Activated T-cell treated with anti-CD3 and anti-CD28 coated beads for 4 hours (primary cell): ENCODE measurements around the gene DHRS13.
"Not testable (repeated sequence)": the region's sequence is repeated elsewhere in the genome, so short reads cannot be mapped to it uniquely, and the experiment has no call there.

Experiments used
- DNase-seq: peaks from one replicate; pipeline ENCODE4 v3.0.0-alpha.2; 2020

Gene DHRS13

DNA sequence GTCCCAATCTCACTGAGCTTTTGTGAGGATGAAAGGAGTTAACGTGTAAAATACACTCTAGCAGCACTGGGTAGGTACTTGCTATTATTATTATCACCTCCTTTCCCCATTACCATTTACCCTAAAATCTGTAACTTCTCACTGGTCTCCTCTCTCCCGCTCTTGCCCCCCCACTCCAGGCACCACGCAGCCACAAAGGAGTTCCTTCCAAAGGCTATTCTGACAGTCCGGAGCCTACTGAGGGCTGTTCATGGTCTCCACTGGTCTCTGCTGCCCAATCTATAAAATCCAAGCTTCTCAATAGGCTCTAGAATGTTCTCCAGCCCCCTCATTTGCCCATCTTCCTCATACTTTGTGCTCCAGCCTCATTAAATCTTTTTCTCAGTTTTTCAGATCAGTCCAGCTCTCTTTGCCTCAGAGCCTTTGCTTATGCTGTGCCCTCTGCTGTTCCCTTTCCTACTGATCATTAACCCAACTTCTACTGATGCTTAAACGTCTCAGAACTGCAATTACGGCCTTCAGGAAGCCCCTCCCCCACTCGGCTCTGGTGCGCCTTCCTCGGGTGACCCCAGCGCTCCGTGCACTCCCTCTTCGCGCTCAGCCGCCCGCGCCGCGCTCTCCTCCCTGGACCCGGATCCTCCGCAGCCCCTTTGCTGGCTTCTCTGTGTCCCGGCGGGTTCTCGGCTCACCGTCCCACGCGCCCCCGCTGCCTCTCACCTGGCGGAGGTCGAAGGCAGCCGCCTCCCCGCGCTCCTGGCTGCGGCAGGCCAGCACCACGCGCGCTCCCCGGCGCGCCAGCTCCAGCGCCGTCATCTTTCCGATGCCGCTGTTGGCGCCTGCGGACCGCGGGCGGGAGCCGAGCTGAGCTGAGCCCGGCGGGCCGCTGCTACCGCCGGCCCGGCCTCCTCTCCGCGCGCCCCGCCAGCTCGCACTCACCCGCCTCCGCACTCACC is 737 bp downstream of the DHRS13 start:
- DNase-seq: peak; percentile 31

DNA sequence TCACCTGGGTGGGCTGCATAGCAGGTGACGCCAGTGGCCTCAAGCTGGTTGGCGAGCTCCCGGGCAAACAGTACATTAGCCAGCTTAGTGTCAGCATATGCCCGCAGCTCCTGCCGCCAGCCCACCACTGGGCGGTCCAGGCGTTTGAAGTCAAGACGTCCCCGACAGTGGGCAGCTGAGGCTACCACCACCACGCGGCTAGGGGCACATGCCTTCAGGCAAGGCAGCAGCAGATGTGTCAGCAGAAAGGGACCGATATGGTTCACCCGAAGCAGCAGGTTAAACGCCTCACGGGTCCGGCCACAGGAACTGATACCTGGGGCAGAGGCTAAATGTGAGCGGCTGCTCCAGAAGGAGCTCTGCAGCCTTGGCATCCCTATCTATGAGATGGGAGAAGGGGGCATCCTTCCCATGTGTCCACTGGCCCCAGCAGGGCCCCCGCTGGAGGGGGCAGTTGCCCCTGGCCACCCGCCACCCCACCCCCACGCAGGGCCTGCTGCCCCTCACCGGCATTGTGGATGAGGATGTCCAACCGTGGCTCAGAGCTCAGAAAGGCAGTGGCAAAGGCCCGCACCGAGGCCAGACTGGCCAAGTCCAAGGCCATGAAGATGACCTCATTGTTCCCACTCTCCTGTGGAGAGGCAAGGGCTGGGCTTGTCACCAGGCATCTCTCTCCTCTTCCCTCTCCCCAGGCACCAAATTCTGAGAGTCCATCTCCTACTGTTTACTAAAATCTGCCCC is 1.7 kb downstream of the DHRS13 start:
- DNase-seq: no peak

DNA sequence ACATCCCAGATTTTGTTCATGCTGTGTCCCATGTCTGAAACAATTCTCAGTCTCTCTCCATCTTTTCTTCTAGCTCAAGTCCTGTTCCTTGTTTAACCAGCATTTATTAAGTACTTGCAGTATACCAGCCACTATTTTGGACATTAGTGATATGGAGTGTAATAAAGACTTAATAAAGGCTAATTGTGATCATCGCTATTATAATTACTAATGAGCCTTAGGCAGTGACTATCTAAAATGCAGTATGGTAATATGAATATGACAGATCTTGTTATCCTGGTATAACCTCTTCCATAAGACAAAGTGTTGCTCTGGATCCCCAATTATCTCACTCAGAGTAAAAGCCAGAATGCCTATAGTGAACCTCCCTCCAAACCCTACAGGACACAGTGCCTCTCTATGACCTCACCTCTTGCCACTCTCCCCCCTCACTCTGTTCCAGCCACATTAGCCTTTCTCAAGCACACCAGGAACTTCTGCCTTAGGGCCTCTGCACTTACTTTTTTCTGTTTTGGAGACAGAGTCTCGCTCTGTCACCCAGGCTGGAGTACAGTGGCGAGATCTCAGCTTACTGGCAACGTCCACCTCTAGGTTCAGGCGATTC is 3.6 kb downstream of the DHRS13 start:
- no peak for DNase-seq

DNA sequence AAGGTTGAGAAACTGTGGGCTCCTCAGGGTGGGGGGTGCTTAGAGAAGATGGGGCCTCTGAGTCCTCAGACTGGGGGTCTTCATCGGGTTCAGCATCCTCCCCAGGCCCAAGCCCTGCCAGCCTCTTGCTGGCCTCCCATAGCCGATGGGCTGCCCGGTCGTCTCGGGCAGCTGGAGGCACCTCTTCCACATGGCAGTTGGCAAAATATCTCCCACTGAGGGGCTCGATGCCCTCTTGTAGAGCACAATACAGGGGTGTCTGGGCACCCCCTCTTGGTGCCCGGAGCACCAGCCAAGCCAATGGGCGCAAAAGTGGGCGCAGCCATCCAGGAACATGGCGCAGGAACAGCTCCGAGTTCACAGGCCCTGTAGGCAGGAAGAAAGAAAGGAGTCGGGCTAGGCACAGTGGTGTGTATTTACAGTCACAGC is 4.3 kb downstream of the DHRS13 start:
- no peak for DNase-seq

DNA sequence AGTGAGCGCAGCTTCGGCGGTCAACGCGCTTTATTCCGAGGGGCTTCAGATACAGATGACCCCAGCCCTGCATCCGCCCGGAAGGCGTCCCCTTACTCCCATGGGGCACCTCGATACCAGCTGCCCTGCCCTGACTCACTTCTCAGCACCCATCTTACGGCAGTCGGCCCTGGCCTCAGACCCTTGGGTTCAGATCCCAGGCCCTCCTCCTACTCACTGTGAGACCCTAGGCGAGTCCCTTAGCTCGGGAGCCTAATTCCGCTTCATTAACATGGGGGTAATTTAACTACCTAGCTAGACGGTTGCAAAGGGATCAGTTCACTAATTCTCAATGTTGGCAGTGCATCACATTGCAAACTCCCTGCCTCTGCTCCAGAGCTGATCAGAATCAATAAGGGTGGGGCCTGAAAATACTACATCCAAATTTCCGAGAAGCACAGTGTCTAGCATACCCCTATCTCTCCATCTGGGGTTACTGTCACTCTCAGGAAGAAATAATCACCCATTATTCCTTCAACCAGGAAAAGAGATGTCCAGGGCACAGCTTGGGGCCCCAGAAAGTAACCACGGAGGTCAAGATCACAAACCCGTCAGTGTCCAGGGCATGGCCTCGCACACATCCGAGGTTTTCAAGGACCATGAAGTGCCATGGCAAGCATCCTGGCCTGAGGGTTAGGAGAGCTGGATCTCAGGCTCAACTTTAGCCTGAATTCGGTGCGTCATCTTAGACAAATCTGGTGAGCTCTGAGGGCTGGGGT is 4.9 kb downstream of the DHRS13 start:
- no peak for DNase-seq

DNA sequence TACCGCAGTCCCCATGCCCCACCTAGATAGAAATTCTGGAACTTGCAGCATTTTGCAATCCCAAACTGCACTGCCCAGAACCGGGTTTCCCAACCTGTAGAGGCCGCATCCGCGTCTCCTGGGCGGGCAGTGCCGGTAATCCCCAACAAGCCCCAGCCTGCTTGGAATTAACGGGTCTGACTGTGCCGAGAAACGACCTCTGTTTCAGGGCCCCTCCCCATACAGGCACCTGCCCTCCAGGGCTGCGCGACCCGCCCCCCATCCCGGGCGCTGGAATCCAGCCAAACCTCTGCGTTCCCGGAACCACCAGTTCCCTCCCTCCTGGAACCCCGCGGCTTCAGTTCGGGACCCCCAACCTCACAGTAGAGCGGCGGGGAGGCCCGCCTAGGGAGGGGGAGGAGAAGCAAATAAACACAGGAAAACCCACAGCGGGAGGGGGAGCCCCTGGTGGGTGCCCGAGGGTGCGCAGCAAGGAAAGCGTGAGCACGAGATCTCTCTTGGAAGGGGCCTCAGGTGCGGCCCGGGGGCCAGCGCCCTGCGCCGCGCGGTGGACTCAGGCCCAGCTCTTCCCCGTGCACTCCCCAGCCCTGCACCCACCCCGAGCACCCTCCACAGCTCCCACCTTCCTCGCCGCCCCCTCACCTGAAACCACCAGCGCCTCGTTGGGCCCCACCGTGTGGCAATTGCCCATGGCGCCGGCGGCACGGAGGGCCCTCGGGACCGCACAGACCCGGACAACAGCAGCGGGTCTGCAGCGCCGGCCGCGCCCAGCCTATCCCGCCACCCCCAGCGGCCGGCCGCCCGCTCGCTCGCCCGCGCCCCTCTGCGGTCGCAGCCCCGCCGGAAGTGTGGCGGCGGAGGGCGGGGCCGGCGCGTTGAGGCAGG is 5.8 kb downstream of the DHRS13 start, which contains the start of gene FLOT2:
TSS of gene FLOT2 (minus strand) at position 850 of the 885 bp plus-strand sequence. CDS start at position 691, 159 bp downstream.
- peak; percentile 49 for DNase-seq

DNA sequence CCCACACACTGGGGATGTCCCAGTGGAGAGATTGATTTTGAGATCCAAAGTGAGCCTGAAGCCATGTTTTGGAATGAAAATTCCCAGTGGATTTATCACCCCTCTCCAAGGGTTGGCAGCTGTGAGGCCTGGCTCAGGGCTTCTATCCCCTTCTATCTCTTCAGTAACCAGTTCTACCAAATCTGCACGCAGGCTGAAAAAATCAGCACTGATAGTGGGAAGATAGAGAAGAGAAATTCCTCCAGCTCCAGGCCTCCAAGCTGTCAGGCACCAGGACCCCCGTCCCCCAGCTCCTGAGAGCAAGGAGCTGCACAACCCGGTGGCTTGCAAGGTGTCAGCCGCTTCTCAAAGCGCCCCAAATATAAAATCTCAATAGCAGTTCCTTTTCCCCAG is 6.4 kb downstream of the DHRS13 start:
- no peak for DNase-seq

DNA sequence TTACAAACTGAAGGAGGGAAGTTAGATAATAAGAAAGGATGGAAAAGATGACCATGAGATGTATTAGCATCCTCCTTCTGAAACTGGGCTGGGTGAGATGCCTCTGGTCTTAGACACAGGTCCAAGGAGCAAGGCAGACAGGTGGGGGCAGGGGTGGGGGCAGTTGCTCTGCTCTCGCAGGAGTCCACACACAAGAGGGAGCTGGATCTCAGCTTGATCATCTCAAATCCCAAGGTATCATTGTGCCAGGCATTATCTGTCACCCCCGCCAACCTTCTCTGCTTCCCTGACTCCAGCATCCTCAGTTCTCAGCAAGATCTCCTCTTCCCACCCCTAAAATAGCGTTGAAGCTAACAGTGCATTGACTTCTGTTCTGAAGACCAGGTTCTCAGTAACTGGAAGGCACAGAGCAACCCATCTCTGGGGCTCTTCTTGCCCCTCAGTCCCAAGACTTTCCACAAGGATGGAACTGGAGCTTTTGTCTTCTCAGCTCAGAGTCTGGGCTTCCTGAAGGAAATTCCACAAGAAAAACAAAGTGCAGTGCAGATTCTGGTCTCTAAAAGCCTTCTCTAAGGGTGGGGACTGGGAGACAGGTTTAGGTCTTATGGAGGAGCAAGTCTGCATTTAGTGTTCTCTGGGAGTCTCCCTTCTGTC is 7.0 kb downstream of the DHRS13 start:
- DNase-seq: no peak

DNA sequence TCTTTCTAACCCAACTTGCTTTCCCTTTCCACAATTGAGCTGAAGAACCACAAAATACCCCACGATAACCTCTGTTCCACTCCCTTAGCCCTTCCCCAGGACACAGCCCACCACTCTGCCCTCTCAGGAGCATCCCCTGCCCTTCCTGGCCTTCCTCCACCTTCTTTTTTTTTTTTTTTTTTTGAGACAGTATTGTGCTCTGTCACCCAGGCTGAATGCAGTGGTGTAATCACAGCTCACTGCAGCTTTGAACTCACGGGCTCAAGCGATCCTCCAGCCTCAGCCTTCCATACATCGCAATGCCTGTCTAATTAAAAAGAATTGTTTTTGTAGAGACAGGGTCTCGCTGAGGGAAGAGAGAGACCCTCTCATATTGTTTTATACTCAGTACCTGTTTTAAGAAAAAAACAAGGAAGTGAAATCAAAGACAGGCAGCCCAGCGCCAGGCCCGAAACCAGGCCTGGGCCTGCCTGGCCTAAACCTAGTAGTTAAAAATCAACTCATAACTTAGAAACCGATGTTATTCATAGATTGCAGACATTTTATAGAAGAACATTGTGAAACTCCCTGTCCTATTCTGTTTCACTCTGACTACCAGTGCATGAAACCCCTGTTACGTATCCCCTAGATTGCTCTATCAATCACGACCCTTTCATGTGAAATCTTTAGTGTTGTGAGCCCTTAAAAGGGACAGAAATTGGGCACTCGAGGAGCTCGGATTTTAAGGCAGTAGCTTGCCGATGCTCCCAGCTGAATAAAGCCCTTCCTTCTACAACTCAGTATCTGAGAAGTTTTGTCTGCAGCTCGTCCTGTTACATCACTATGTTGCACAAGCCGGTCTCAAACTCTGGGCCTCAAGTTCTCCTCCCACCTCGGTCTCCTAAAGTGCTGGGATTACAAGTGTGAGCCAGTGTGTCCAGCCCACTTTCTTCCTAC is 9.4 kb downstream of the DHRS13 start:
- not testable (repeated sequence) for DNase-seq

DNA sequence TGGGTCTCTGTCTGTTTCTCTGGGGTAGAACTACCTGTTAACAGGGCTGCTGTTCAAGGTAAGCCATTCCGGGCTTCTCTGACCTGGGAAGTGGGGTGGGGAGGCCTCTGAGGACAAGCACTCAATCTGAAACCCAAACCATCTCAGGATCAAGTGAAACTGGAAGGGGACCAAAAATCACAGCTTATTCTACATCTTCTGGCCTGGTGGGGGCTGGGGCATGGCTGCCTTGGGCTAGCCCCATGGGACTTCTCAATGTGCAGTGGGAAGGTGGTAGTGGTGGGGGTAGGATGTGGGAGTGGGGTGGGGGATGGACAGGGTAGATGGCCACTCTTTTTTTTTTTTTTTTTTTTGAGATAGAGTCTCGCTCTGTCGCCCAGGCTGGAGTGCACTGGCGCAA is 10.9 kb downstream of the DHRS13 start:
- no peak for DNase-seq

DNA sequence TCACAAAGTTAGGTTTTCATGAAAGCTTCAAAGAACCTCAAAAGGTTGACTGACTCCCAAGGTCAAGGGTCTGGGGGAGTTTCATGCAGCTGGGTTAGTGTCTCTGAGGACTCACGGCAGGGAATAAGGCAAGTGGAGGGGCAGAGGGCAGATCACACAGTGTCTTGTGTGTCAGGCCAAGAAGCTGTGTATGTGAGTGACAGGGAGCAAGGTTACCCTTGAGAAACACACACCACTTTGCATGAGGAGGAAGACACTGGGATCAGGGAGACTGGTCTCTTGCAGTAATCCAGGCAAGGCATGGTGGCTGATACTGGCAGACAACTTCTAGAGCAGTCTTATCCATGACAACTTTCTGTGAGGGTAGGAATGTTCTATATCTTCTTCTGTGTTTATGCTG is 11.7 kb downstream of the DHRS13 start:
- no peak for DNase-seq

DNA sequence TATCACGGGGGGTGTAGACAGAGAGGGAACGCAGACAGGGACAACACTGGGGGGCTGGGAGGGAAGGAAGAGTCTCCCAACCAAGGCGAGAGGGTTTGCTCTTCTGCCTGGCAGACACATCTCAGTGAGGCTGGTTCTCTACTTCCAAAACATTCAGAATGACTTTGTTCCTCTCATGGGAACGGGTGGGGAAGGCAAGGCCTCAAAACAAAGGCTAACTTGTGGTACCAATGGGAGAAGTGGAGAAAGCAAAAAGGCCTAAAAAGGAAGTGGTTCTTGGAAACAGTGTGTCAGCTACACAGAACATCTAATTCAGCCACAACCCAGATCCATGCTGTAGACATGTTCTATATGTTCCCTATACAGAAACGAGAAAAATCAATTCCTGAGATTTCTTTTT is 12.9 kb downstream of the DHRS13 start:
- DNase-seq: no peak

DNA sequence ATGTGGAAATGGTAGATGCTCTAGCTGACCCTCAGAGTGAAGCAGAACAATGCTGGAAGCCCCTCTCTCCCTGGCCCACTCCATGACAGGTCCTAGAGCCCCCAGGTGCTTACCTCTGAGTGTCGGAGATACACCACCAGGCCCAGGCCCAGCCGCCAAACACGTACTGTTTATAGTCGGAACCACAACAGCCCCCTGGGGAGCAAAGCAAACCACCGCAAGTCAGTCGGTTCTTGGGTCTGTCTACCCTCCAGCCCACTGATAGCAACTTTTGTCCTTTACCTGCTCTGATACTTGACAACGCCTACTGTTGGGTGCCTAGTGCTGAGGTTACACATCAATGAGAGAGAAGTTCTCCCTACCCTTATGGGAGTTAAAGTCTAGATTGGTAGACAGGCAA is 14.0 kb downstream of the DHRS13 start:
- DNase-seq: no peak

DNA sequence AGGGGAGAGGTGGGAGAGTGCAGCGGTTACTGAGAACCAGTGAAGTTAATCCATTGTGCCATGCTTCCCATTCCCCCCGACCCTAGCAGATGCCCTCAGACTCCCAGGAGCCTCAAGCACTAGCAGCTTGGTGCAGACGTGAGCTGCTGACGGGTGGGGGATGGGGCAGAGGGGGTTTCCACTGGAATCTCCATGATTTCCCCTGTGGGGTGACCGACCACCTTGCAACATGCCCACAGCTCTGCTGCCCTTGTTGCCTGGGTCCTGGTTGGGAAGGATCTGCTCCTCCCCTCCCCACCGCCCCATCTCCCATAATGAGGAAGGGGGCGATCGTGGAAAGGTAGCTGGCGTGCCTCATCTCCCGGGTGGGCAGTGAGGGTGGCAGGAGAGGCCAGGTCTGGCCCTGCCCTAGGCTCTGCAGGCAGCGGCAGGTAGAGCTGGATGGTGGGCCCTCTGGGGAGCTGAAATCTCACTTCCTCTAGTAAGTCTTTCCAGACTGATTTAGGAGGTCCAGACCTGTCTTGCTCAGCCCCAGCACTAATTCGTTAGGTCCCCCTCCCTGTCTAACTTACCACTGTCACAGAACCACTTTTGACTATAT is 14.9 kb downstream of the DHRS13 start:
- DNase-seq: no peak

DNA sequence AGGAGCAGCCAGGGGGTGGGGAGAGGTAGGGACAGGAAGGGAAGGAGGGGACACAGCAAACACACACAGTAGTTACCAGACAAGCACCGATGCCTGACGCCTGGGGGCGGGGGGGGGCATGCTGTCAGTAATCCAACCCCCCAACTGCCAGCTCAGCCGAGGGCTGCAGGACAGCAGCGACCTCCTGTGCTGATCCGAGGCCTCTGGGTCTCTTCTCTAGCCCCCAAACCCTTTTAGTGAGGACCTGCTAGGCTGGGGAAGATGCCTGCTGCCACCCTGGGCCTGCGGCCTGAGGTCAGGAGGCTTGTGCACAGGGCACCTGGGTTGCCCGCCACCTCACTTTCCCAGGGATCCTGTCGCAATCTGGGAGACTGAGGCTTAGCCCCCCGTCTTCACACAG is 16.9 kb downstream of the DHRS13 start:
- DNase-seq: no peak

DNA sequence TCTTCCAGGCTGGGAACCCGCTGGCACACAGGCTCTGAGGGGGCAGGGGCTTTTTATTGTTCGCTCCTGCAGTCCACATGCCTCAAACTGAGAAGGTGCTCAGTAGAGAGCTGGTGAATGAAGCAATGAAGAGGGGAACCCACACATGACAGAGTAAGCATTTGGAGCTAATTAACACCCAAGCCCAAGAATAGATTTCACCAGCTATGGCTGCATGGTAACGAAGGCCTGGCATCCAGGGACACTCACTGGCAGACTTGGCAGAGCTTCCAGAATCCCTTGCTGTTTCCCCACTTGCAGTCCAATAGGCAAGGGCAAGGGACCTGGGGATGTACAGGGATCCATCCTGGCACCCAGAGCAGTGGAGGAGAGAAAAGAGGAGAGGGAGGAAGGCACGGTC is 17.5 kb downstream of the DHRS13 start:
- DNase-seq: no peak

DNA sequence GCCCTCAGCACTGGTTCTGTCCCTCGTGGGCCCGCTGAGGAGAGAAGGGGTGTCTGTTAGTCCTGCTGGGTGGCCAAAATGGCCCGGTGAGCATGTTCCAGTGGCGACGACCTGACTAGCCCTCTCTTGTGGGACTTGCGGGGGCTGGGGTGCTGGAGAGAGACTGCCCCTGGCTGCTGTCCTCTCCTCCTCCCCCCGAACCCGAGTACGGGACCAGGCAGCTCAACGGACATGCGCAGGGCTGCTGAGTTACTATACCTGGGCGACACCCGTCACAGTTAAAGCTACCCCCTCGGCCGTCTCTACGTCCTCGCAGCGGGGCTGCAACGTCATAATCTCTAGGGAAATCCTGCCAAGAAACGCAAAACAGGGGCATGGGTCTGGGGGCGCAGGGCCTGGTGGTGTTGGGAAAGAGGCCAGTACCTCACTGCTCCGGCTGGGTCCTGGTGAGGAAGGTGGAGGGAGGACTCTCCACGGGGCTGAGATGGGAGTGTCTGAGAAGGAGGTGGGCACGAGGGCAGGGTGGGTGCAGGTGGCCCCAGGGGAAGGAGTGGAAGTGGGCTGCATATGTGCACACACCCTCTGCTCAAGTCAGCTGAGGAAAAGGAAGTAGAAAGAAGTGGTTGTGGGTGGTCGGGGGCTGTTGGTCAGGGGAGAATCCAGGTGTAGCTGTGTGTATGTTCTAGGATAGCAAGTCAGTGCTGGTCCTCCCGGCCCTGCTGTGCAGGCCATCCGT is 18.7 kb downstream of the DHRS13 start:
- no peak for DNase-seq

DNA sequence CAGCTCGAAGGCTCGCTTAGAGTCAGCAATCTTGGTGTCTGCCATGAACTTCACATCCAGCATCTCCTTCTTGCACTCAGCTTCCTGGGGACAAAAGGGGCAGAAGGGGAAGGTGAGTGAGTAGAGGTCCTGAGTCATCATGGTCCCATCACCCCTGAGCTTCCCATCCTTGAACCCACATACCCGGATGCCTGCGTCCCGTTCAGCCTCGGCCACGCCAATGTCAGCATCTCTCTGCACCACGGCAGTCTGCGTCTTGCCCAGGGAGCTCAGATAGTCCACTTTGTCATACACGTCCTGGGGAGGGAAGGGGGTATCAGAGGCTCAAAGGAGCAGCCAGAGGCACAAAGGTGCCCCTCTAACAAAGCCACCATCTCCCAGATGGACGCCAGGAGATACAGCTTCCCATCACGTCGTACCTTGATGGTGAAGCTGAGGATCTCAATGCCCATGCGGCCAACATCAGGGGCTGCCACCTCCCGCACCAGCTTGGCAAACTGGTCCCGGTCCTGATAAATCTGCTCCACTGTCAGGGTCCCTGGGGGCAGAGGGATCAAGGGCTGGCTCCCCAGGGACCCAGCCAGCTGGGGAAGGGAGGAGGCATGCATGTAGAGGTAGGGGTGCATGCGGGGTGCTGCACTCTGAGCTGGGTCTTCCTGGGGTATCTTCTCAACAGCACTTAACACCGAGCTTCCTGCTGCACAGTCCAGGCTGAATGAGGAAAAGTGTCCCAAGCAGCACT is 20.6 kb downstream of the DHRS13 start:
- no peak for DNase-seq
